Renal pelvis (tissue), 12 donors: Measurements from ENCODE around the gene OR2G3. TPM values are rescaled to one million over a fixed set of nuclear protein-coding genes. Genes with fewer than 3 reads are reported as not detected.

ENCODE experiments used
- DNase-seq: peaks from one replicate; pipeline ENCODE4 v3.0.0-alpha.2; 2013
- long read RNA-seq, 16 experiments: transcript quantifications; one replicate each; lab custom pipeline, GENCODE V29; 2026
- polyA plus RNA-seq, 3 donors: library from polyadenylated mRNA; unstranded; fragments of 120-200 nt; gene quantifications; one replicate each; pipeline ENCODE4 v1.2.1, GENCODE V29; 2013; ENCODE audit not compliant: insufficient read length in 3 of 3

Gene OR2G3
- not detected for polyA plus RNA-seq
- long read RNA-seq, donor 1, result 0 reads
- long read RNA-seq, donor 2, result 0 reads
- long read RNA-seq, donor 3, result 0 reads
- long read RNA-seq, donor 4, result 0 reads
- long read RNA-seq, donor 5, result 0 reads
- long read RNA-seq, donor 6, result 0 reads
- long read RNA-seq, donor 7, result 0 reads
- long read RNA-seq, donor 8, partial matches to known transcripts, result 0 of 1 reads
- long read RNA-seq, donor 8, other reads (novel, unspliced or antisense), result 0 of 1 reads
- long read RNA-seq, donor 9, result 0 reads
- long read RNA-seq, donor 10, result 0 reads
- long read RNA-seq, donor 11, result 0 reads
- long read RNA-seq, donor 12, result 0 reads
- long read RNA-seq, donor 13, result 0 reads
- long read RNA-seq, donor 14, result 0 reads
- long read RNA-seq, donor 15, result 0 reads
- long read RNA-seq, donor 16, result 0 reads

DNA sequence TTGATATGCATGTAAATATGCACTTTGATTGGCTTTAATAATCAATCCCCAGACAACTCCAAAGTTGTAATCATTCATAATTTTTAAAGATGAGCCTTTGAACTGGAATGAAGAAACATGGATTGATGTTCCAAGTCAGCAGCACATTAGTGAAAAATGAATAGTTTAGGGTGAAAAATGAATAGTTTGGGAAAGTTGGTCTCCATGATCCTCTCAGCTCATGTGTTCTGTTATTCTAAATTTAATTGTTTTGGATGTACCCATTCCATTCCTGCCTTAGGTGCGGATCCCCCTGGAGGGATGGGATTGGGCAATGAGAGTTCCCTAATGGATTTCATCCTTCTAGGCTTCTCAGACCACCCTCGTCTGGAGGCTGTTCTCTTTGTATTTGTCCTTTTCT is at the start of gene OR2G3:
OR2G3 (plus strand) TSS at position 301 of the 400 bp plus-strand sequence; CDS start at position 301, 0 bp downstream.
- DNase-seq, result no peak

GRCh38 chr1:247557926-247558674 is 47.3 kb upstream of the OR2G3 start:
- DNase-seq, result no peak

GRCh38 chr1:247561711-247562110 is 43.7 kb upstream of the OR2G3 start:
- DNase-seq, result no peak

GRCh38 chr1:247562198-247562597 is 43.2 kb upstream of the OR2G3 start:
- no peak for DNase-seq

GRCh38 chr1:247574236-247574635 is 31.1 kb upstream of the OR2G3 start:
- DNase-seq, result no peak

- no peak for DNase-seq
These were observed 30.7 kb upstream of the OR2G3 start for GRCh38 chr1:247574664-247575063.

GRCh38 chr1:247576514-247576913 is 28.9 kb upstream of the OR2G3 start:
- no peak for DNase-seq

- DNase-seq, result no peak
These were observed 26.4 kb upstream of the OR2G3 start for GRCh38 chr1:247578946-247579460.

DNA sequence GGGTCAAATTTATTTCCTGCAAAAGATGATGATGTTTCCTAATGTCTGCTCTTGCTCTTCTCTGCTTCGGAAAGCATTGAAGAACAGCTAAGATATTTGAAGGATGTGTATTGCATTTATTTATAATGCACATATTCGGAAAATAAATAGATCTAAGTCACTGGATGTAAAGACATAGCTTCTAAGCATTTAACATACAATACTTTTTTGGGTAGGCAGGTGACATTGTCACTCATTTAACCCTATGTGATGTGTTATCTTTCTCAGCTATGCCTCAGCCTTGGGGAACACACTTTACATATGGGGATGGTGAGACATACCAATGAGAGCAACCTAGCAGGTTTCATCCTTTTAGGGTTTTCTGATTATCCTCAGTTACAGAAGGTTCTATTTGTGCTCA is 17.3 kb upstream of the OR2G3 start, which contains the start of gene OR2G2:
OR2G2 (plus strand) TSS at position 301 of the 400 bp plus-strand sequence; CDS start at position 301, 0 bp downstream.
- DNase-seq, result no peak

DNA sequence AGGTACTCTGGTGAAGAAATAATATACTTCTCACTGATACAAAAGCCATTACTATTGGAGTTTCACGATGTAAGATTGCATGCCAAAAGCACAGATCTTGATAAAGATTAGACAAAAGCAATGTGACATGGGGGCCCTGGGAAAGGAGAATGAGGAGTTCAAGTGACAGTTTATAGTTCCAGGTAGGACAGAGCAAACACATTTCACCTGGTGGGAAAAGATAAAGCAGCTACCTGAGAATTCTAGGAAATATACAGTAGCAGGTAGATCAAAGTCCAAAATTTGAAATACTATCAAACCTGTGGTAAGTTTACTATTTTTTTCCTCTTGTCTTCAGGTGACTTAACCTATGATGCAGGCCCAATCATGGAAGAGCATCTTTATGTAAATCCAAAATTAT is 8.0 kb downstream of the OR2G3 start:
- DNase-seq, result no peak

GRCh38 chr1:247614625-247615024 is 9.2 kb downstream of the OR2G3 start:
- no peak for DNase-seq

GRCh38 chr1:247627951-247628350 is 22.6 kb downstream of the OR2G3 start:
- DNase-seq, result no peak

DNA sequence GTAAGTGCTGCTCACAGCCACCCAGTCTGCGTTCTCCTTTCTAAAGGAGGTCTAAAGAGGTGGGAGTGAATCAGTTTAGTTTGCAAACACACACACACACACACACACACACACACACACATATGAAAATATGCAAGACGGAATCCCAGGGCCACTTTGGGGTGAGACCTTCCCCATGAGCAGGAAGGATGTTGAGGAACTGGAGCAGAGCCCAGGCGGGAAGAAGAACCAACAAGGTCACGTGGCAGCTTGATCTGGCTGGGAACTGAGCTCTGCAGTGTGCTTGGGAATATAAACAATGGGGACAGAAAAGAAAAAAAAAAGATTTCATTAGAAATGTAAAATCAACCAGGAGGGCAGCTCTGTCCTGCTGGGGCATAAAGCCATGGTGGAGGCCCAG is 32.6 kb downstream of the OR2G3 start:
- no peak for DNase-seq

GRCh38 chr1:247638781-247639180 is 33.4 kb downstream of the OR2G3 start:
- no peak for DNase-seq

- peak; percentile 17 for DNase-seq
These were observed 34.1 kb downstream of the OR2G3 start for GRCh38 chr1:247639381-247639981.

DNA sequence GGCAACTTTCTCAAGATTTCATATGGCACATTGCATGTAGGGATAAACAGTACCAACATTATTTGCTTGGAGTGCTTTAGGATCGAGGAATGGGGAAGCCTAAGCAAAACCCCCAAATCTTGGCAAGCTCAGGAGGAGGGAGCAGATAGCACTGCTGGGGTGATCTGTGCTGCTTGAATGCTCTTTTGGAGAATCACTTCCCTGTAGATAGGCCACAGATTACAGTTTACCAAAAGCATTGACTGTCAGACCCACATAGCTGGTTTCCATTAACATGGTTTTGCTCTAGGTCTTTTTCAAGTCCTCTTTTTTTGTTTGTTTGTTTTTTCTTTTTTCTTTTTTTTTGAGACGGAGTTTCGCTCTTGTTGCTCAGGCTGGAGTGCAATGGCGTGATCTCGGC is 37.4 kb downstream of the OR2G3 start:
- no peak for DNase-seq

DNA sequence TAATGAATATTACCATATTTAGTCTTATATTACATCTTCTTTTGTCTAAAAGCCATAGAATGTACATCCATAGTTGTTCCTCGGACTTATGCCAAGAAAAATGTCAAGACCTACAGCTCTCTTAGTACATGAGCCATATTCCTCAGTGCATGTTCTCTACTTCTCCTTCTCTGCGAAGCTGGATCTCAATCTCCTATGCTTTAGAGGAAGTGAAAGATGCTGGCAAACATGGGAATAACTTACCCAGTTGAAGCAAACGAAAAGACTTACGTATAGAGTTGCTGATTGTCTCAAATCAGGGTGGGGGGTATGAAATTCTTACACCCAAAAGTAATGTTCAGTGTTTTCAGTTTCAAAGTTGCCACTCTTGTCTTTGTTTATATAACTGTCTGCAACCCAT is 41.5 kb downstream of the OR2G3 start:
- DNase-seq, result no peak

GRCh38 chr1:247647864-247648263 is 42.5 kb downstream of the OR2G3 start:
- no peak for DNase-seq

DNA sequence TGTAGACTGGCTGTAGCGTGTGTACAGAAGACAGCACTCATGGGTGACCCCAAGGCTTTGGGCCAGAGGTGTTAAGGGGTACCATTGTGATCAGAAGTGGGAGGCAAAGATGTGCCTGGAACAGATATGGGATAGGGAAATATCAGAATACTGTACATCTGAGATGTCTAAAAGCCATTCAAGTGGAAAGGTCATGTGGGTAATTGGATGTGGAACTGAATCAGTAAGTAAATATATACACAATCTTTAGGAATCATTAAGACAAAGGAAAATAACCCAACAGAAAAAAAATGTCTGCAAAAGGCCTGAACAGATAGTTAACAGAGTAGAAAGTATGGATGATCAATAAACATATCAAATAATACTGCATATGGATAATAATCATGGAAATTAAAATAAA is 47.7 kb downstream of the OR2G3 start:
- DNase-seq, result no peak
